ENCODE results near the gene CNOT10. TPM values are rescaled to one million over a fixed set of nuclear protein-coding genes. Genes with fewer than 3 reads are reported as not detected.

CNOT10 gene
- total and polyA plus RNA-seq, 2 donors (not counting 1 experiment from before 2014, with no cell fraction given), result 17.5 to 28.6 TPM

GRCh38 chr3:32713181-32713580 lies 28.2 kb downstream of the CNOT10 start:
- no peaks in the 10 kb centered on the region for H3K79me2 ChIP-seq (ENCODE audit: control insufficient read depth, insufficient read depth, low read length)
- H3K9me3 ChIP-seq (ENCODE audit: control insufficient read depth, insufficient read depth, low read depth, low read length), result no peaks in the 10 kb centered on the region
- H3K4me1 ChIP-seq (ENCODE audit: control insufficient read depth, extremely low read depth, insufficient read depth, low read length), result no peaks in the 10 kb centered on the region
- H3K27ac ChIP-seq (ENCODE audit: insufficient read depth, low read length), result no peak overlapping the region
- no peak overlapping the region for H2AFZ ChIP-seq (ENCODE audit: low read length)
- no peak overlapping the region for H3K4me2 ChIP-seq (ENCODE audit: extremely low read depth, insufficient read depth, low read length)
- no peak for TF ChIP-seq EZH2 (IDR thresholded peaks at IDR 0.05; ENCODE audit: low read length, missing control alignments)
- TF ChIP-seq, protein P1, sequence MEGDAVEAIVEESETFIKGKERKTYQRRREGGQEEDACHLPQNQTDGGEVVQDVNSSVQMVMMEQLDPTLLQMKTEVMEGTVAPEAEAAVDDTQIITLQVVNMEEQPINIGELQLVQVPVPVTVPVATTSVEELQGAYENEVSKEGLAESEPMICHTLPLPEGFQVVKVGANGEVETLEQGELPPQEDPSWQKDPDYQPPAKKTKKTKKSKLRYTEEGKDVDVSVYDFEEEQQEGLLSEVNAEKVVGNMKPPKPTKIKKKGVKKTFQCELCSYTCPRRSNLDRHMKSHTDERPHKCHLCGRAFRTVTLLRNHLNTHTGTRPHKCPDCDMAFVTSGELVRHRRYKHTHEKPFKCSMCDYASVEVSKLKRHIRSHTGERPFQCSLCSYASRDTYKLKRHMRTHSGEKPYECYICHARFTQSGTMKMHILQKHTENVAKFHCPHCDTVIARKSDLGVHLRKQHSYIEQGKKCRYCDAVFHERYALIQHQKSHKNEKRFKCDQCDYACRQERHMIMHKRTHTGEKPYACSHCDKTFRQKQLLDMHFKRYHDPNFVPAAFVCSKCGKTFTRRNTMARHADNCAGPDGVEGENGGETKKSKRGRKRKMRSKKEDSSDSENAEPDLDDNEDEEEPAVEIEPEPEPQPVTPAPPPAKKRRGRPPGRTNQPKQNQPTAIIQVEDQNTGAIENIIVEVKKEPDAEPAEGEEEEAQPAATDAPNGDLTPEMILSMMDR (conservative IDR thresholded peaks at IDR 0.05 in 1 of 2, IDR thresholded peaks at IDR 0.05 in 1 of 2; ENCODE audit: low read depth in 1 of 2, low read length in 2 of 2), result no peak
- no peak overlapping the region for H3K9ac ChIP-seq (ENCODE audit: insufficient read depth, low read length)
- no peaks in the 10 kb centered on the region for H4K20me1 ChIP-seq (ENCODE audit: control insufficient read depth, extremely low read depth, insufficient read depth, low read length)
- H3K36me3 ChIP-seq (ENCODE audit: control insufficient read depth, insufficient read depth, low read length), result no peaks in the 10 kb centered on the region
- no peaks in the 10 kb centered on the region for H3K27me3 ChIP-seq (ENCODE audit: control insufficient read depth, insufficient read depth, low read length)
- H3K4me3 ChIP-seq (replicated peaks in 1 of 4; ENCODE audit: control extremely low read depth in 1 of 4, insufficient read depth in 1 of 4, low read depth in 3 of 4, low read length in 4 of 4), result no peak overlapping the region
- DNase-seq (ENCODE audit: low read depth in 2 of 2), result no peak

- H3K9ac ChIP-seq (ENCODE audit: insufficient read depth, low read length), result no peak overlapping the region
- no peaks in the 10 kb centered on the region for H3K79me2 ChIP-seq (ENCODE audit: control insufficient read depth, insufficient read depth, low read length)
- no peak overlapping the region for H3K4me2 ChIP-seq (ENCODE audit: extremely low read depth, insufficient read depth, low read length)
- DNase-seq (ENCODE audit: low read depth in 2 of 2), result no peak
- no peaks in the 10 kb centered on the region for H4K20me1 ChIP-seq (ENCODE audit: control insufficient read depth, extremely low read depth, insufficient read depth, low read length)
- no peak overlapping the region for H3K27ac ChIP-seq (ENCODE audit: insufficient read depth, low read length)
- no peak overlapping the region for H3K4me3 ChIP-seq (replicated peaks in 1 of 4; ENCODE audit: control extremely low read depth in 1 of 4, insufficient read depth in 1 of 4, low read depth in 3 of 4, low read length in 4 of 4)
- TF ChIP-seq, protein P1 (conservative IDR thresholded peaks at IDR 0.05 in 1 of 2, IDR thresholded peaks at IDR 0.05 in 1 of 2; ENCODE audit: low read depth in 1 of 2, low read length in 2 of 2), result no peak
- no peak for TF ChIP-seq EZH2 (IDR thresholded peaks at IDR 0.05; ENCODE audit: low read length, missing control alignments)
- H3K9me3 ChIP-seq (ENCODE audit: control insufficient read depth, insufficient read depth, low read depth, low read length), result no peaks in the 10 kb centered on the region
- H3K27me3 ChIP-seq (ENCODE audit: control insufficient read depth, insufficient read depth, low read length), result no peaks in the 10 kb centered on the region
- H3K4me1 ChIP-seq (ENCODE audit: control insufficient read depth, extremely low read depth, insufficient read depth, low read length), result no peaks in the 10 kb centered on the region
- no peak overlapping the region for H2AFZ ChIP-seq (ENCODE audit: low read length)
- no peaks in the 10 kb centered on the region for H3K36me3 ChIP-seq (ENCODE audit: control insufficient read depth, insufficient read depth, low read length)
These were observed 34.3 kb downstream of the CNOT10 start for GRCh38 chr3:32719335-32719734.

DNA sequence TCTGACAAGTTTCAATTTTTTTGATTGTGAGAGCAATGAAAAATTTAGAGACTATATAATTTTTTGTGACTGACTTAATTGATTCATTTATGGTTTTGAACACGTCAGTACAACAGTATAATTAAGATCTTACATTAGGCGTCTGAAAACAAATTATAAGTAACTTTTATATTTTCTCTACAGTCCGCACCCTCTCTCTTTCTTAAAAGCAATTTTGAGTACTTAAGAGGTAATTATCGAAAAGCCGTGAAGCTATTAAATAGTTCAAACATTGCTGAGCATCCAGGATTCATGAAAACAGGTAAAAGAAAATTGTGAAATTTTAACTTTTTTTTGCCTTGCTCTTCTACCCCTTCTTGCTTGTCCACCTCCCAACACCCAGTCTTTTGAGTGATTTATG lies 34.9 kb downstream of the CNOT10 start:
- H3K36me3 ChIP-seq (ENCODE audit: control insufficient read depth, insufficient read depth, low read length), result no peaks in the 10 kb centered on the region
- H3K4me1 ChIP-seq (ENCODE audit: control insufficient read depth, extremely low read depth, insufficient read depth, low read length), result no peaks in the 10 kb centered on the region
- no peaks in the 10 kb centered on the region for H3K27me3 ChIP-seq (ENCODE audit: control insufficient read depth, insufficient read depth, low read length)
- DNase-seq (ENCODE audit: low read depth in 2 of 2), result no peak
- no peak overlapping the region for H3K9ac ChIP-seq (ENCODE audit: insufficient read depth, low read length)
- no peak for TF ChIP-seq EZH2 (IDR thresholded peaks at IDR 0.05; ENCODE audit: low read length, missing control alignments)
- TF ChIP-seq, protein P1 (conservative IDR thresholded peaks at IDR 0.05 in 1 of 2, IDR thresholded peaks at IDR 0.05 in 1 of 2; ENCODE audit: low read depth in 1 of 2, low read length in 2 of 2), result no peak
- H3K4me2 ChIP-seq (ENCODE audit: extremely low read depth, insufficient read depth, low read length), result no peak overlapping the region
- no peaks in the 10 kb centered on the region for H4K20me1 ChIP-seq (ENCODE audit: control insufficient read depth, extremely low read depth, insufficient read depth, low read length)
- H2AFZ ChIP-seq (ENCODE audit: low read length), result no peak overlapping the region
- H3K27ac ChIP-seq (ENCODE audit: insufficient read depth, low read length), result no peak overlapping the region
- H3K4me3 ChIP-seq (replicated peaks in 1 of 4; ENCODE audit: control extremely low read depth in 1 of 4, insufficient read depth in 1 of 4, low read depth in 3 of 4, low read length in 4 of 4), result no peak overlapping the region
- H3K79me2 ChIP-seq (ENCODE audit: control insufficient read depth, insufficient read depth, low read length), result no peaks in the 10 kb centered on the region
- H3K9me3 ChIP-seq (ENCODE audit: control insufficient read depth, insufficient read depth, low read depth, low read length), result no peaks in the 10 kb centered on the region
